Gastrocnemius medialis (tissue), 4 donors: ENCODE measurements around the gene PKHD1. TPM values are rescaled to one million over a fixed set of nuclear protein-coding genes. Genes with fewer than 3 reads are reported as not detected.
"Not testable (repeated sequence)": the region's sequence is repeated elsewhere in the genome, so short reads cannot be mapped to it uniquely, and the experiment has no call there.

Source experiments
- ATAC-seq, 2 donors: fragments of 150-250 bp; one replicate each; pipeline ENCODE4 v1.9.1; 2016
- DNase-seq, 2 donors: peaks; one replicate each; pipeline ENCODE4 v3.0.0-alpha.2; 2019
- H3K27ac ChIP-seq, 4 donors: fragments of 200-600 bp; sonication (generic); 1 replicate in 1 of 4; 2 replicates in 3 of 4; pipeline ENCODE4 v1.5.1; 2016 to 2018; ENCODE audit warnings: mild to moderate bottlenecking in 2 of 4, moderate library complexity in 1 of 4
- H3K27me3 ChIP-seq, 3 donors: fragments of 200-600 bp; sonication (generic) in 2 of 3; 1 replicate in 1 of 3; 2 replicates in 2 of 3; pipeline versions ENCODE4 v1.5.1 to v1.6.0; 2016 to 2019; ENCODE audit warnings: mild to moderate bottlenecking in 1 of 3, moderate library complexity in 1 of 3
- H3K36me3 ChIP-seq, 2 donors: fragments of 200-600 bp; sonication (generic) in 1 of 2; one replicate each; pipeline ENCODE4 v1.5.1; 2017 to 2018
- H3K4me1 ChIP-seq, 2 donors: fragments of 200-600 bp; sonication (generic) in 1 of 2; one replicate each; pipeline ENCODE4 v1.5.1; 2016 to 2017; ENCODE audit warnings: mild to moderate bottlenecking in 2 of 2
- H3K4me3 ChIP-seq, 4 donors: fragments of 200-600 bp; sonication (generic) in 3 of 4; 1 replicate in 1 of 4; 2 replicates in 3 of 4; pipeline ENCODE4 v1.5.1; 2016 to 2019; ENCODE audit warnings: mild to moderate bottlenecking in 2 of 4
- H3K9me3 ChIP-seq, 3 donors: fragments of 200-600 bp; sonication (generic) in 2 of 3; 1 replicate in 1 of 3; 2 replicates in 2 of 3; pipeline ENCODE4 v1.5.1; 2016 to 2019
- POLR2A ChIP-seq, 2 donors: fragments of 450-650 bp; IDR thresholded peaks; one replicate each; pipeline ENCODE4 v1.6.1; 2017; ENCODE audit warnings: antibody characterized with exemption in 2 of 2, mild to moderate bottlenecking in 2 of 2, moderate library complexity in 2 of 2
- in situ Hi-C, 4 donors: fragments of 200-750 bp; cut with MboI; loops; one replicate each; pipeline versions ENCODE4 v1.15.0 to v1.8.0; 2017; ENCODE audit warnings: low sequenced_read_pairs in 4 of 4
- intact Hi-C: fragments of 100-400 bp; cut with DNase I; formaldehyde crosslinking; loops from one replicate; pipeline ENCODE4 v1.15.1; 2023; ENCODE audit warnings: low total_unique reads
- total RNA-seq, 4 donors: library from RNA; depleted of rRNA; stranded (reverse); fragments of >200 nt; gene quantifications; one replicate each; pipeline versions ENCODE4 v1.1.0 to v1.2.3, GENCODE V29; 2016
- TF ChIP-seq, protein P1 (sequence below), 5 experiments: fragments of 450-650 bp in 3 of 5; fragments of 200-600 bp in 2 of 5; sonication (generic) in 2 of 5; IDR thresholded peaks in 4 of 5; conservative IDR thresholded peaks in 1 of 5; 1 replicate in 4 of 5; 2 replicates in 1 of 5; pipeline ENCODE4 v1.5.1; 2016 to 2019; ENCODE audit warnings: antibody characterized with exemption in 5 of 5, mild to moderate bottlenecking in 3 of 5, moderate library complexity in 3 of 5

The PKHD1 gene
- total RNA-seq, 4 donors from 2014 or later: 0.02 to 0.05 (median 0.02) TPM; not detected in 1

DNA sequence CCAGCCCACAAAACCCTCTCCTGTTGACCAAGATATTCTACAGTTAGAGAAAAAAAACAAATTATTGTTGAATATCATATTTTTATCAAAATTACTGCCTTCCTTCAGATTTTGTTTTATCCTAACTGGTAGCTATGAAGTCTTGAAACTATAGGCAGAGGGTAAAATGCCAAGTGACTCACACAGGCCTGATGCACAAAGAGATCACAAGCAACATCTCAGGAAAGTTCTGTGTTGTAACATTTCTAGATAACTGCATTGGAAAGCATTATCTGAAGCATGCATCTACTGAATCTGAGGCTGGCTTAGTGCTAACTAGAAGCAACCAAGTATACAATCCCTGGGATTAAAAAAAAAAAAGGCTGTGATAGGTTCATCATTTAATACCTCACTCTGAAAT is 134.2 kb downstream of the PKHD1 start:
- in situ Hi-C loops: no loop called here

DNA sequence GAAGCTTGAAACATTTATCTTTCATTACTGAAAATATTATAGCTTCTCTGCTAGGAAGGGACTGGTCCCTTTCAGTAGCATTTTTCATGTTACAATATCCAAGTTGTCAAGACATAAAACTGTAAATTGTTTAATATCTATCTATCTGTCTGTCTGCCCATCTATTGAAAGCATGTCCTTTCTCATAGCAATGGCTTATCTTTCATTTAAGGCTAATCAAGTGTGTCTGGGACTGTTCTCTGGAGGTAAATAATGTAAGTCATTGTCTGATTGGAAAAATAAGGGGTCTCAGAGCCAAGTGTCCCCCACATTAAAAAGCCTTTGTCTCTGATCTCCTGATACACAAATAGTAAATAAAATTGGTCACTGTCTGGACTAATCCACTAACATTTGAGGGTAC is 135.5 kb downstream of the PKHD1 start:
- TF ChIP-seq POLR2A (IDR thresholded peaks at IDR 0.05): no peak
- TF ChIP-seq, protein P1, sequence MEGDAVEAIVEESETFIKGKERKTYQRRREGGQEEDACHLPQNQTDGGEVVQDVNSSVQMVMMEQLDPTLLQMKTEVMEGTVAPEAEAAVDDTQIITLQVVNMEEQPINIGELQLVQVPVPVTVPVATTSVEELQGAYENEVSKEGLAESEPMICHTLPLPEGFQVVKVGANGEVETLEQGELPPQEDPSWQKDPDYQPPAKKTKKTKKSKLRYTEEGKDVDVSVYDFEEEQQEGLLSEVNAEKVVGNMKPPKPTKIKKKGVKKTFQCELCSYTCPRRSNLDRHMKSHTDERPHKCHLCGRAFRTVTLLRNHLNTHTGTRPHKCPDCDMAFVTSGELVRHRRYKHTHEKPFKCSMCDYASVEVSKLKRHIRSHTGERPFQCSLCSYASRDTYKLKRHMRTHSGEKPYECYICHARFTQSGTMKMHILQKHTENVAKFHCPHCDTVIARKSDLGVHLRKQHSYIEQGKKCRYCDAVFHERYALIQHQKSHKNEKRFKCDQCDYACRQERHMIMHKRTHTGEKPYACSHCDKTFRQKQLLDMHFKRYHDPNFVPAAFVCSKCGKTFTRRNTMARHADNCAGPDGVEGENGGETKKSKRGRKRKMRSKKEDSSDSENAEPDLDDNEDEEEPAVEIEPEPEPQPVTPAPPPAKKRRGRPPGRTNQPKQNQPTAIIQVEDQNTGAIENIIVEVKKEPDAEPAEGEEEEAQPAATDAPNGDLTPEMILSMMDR (IDR thresholded peaks at IDR 0.05 in 4 of 5, conservative IDR thresholded peaks at IDR 0.05 in 1 of 5): no peak
- no peak overlapping the region for H3K27ac ChIP-seq
- no peak overlapping the region for H3K4me3 ChIP-seq
- in situ Hi-C loops: no loop called here
- ATAC-seq (no peak), DNase-seq (no peak)
- H3K9me3 ChIP-seq: no peaks in the 10 kb centered on the region
- no peaks in the 10 kb centered on the region for H3K27me3 ChIP-seq
- H3K36me3 ChIP-seq: no peaks in the 10 kb centered on the region
- intact Hi-C loops: no loop called here
- no peaks in the 10 kb centered on the region for H3K4me1 ChIP-seq

More for the DNA sequence above, 134.2 kb downstream of the PKHD1 start:
- intact Hi-C loops: no loop called here
- TF ChIP-seq, protein P1 (IDR thresholded peaks at IDR 0.05 in 4 of 5, conservative IDR thresholded peaks at IDR 0.05 in 1 of 5): no peak
- TF ChIP-seq POLR2A (IDR thresholded peaks at IDR 0.05): no peak
- Histone ChIP-seq H3K27me3 (no peaks in the 10 kb centered on the region), H3K4me3 (no peak overlapping the region), H3K27ac (no peak overlapping the region), H3K4me1 (no peaks in the 10 kb centered on the region), H3K9me3 (no peaks in the 10 kb centered on the region), H3K36me3 (no peaks in the 10 kb centered on the region)
- ATAC-seq: no peak
- no peak for DNase-seq

DNA sequence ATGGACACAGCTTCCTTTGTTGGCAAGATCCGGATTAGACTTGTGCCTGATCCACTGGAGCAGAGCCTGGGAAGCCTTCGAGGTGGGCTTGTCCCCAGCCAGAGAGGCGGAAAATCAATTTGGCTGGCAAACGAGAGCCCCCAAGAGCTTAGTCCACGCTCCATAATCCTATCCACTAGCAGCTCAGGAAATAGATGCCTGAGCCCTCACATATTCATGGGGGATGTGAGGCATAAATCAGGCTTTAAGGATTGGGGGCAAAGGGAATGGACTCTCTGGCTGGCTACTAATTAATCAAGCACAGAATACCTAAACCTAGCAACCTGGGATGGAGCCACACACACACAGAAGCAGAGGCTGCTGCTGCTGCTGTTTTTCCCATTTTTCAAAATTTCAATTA is 137.9 kb downstream of the PKHD1 start:
- ATAC-seq (no peak), DNase-seq (no peak)
- no peaks in the 10 kb centered on the region for H3K27me3 ChIP-seq
- no peak overlapping the region for H3K27ac ChIP-seq
- H3K4me1 ChIP-seq: no peaks in the 10 kb centered on the region
- TF ChIP-seq, protein P1 (IDR thresholded peaks at IDR 0.05 in 4 of 5, conservative IDR thresholded peaks at IDR 0.05 in 1 of 5): no peak
- TF ChIP-seq POLR2A (IDR thresholded peaks at IDR 0.05): no peak
- intact Hi-C loops: no loop called here
- H3K36me3 ChIP-seq: no peaks in the 10 kb centered on the region
- no peak overlapping the region for H3K4me3 ChIP-seq
- H3K9me3 ChIP-seq: no peaks in the 10 kb centered on the region
- in situ Hi-C loops: no loop called here

DNA sequence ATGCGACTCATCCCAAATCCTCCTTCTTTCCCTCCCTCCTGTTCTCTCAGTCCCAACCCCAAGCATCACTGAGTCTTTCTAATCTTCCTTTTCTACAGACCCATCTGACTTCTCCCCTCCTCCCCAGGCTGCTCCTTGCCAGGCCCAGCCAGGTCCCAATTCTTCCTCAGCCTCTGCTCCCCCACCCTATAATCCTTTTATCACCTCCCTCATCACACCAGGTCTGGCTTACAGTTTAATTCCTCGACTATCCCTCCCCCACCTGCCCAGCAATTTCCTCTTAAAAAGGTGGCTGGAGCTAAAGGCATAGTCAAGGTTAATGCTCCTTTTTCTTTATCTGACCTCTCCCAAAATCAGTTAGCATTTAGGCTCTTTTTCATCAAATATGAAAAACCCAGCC is 147.7 kb downstream of the PKHD1 start:
- intact Hi-C loops, in situ Hi-C loops, DNase-seq: not testable (repeated sequence)

DNA sequence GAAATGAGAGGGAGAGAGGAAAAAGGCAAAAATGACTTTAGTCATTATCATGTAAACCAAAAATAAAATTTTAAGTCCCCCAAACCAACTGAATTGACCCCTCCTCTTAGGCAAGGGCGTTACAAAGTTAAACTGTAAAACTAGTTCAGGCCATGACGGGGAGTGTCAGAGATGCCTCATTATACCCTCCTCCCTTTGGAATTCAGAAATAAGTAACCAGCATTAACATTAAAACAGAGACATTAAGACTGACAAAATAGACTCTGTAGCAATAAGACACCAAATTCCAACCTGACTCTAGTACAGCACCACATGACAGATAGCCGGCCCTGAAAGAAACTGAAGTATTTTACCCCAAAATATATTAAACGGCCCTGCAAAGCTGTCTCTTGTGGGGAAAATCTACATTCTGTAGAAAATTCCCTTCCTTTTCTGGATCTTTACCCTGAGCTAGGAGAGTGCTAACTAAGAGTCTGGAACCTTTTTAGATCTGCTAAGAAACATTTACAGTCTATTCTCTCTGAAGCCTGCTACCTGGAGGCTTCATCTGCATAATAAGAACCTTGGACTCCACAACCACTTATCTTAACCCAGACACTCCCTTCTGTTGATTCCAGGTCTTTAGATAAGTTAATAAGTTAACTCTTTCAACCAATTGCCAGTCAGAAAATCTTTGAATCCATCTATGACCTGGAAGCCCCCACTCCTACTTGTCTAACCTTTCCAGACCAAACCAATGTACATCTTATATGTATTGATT is 150.7 kb downstream of the PKHD1 start:
- Histone ChIP-seq H3K4me3 (no peak overlapping the region), H3K9me3 (no peaks in the 10 kb centered on the region), H3K27ac (no peak overlapping the region), H3K36me3 (no peaks in the 10 kb centered on the region), H3K27me3 (no peaks in the 10 kb centered on the region), H3K4me1 (no peaks in the 10 kb centered on the region)
- intact Hi-C loops (no loop called here), in situ Hi-C loops (no loop called here)
- no peak for ATAC-seq
- DNase-seq: no peak
- TF ChIP-seq, protein P1 (IDR thresholded peaks at IDR 0.05 in 4 of 5, conservative IDR thresholded peaks at IDR 0.05 in 1 of 5): no peak
- no peak for TF ChIP-seq POLR2A (IDR thresholded peaks at IDR 0.05)

More for the DNA sequence above, 147.7 kb downstream of the PKHD1 start:
- not testable (repeated sequence) for H3K4me3 ChIP-seq, ATAC-seq, H3K27me3 ChIP-seq, H3K36me3 ChIP-seq, H3K4me1 ChIP-seq, H3K27ac ChIP-seq, H3K9me3 ChIP-seq
